Measurements from ENCODE around the gene UBE2J2. TPM values are rescaled to one million over a fixed set of nuclear protein-coding genes. Genes with fewer than 3 reads are reported as not detected.

The UBE2J2 gene
- total RNA-seq, 1 experiment from 2014 or later: 52.7 TPM

- DNase-seq (ENCODE audit: low spot score): no peak
Measured at GRCh38 chr1:1239614-1240347, 33.9 kb downstream of the UBE2J2 start.

GRCh38 chr1:1239227-1239613, 34.4 kb downstream of the UBE2J2 start:
- no peak for DNase-seq (ENCODE audit: low spot score)

GRCh38 chr1:1238702-1239178, 34.9 kb downstream of the UBE2J2 start:
- no peak for DNase-seq (ENCODE audit: low spot score)

- DNase-seq (ENCODE audit: low spot score): no peak
Measured at GRCh38 chr1:1237874-1238701, 35.6 kb downstream of the UBE2J2 start.

GRCh38 chr1:1236945-1237873, 36.4 kb downstream of the UBE2J2 start:
- no peak for DNase-seq (ENCODE audit: low spot score)

- DNase-seq (ENCODE audit: low spot score): no peak
Measured at GRCh38 chr1:1236176-1236763, 37.4 kb downstream of the UBE2J2 start.

GRCh38 chr1:1235016-1235744, 38.5 kb downstream of the UBE2J2 start:
- no peak for DNase-seq (ENCODE audit: low spot score)

- DNase-seq (ENCODE audit: low spot score): no peak
Measured at GRCh38 chr1:1234180-1234808, 39.4 kb downstream of the UBE2J2 start.

- DNase-seq (ENCODE audit: low spot score): no peak
Measured at GRCh38 chr1:1233567-1233892, 40.1 kb downstream of the UBE2J2 start.

GRCh38 chr1:1232796-1233566, 40.7 kb downstream of the UBE2J2 start:
- DNase-seq (ENCODE audit: low spot score): no peak

GRCh38 chr1:1232208-1232795, 41.4 kb downstream of the UBE2J2 start, which contains the start of gene B3GALT6:
Gene B3GALT6 (plus strand): TSS chr1:1232237. CDS start chr1:1232279, 42 bp downstream.
- no peak for DNase-seq (ENCODE audit: low spot score)

GRCh38 chr1:1231400-1232207, 42.0 kb downstream of the UBE2J2 start, which contains the start of gene SDF4:
Gene SDF4 (minus strand): TSS chr1:1232001. CDS start chr1:1228772, 3,229 bp downstream.
- peak; percentile 95 for DNase-seq (ENCODE audit: low spot score)

GRCh38 chr1:1230656-1231399, 42.8 kb downstream of the UBE2J2 start:
- peak; percentile 73 for DNase-seq (ENCODE audit: low spot score)

GRCh38 chr1:1229770-1230169, 43.9 kb downstream of the UBE2J2 start:
- no peak for DNase-seq (ENCODE audit: low spot score)

GRCh38 chr1:1228596-1229321, 44.9 kb downstream of the UBE2J2 start:
- DNase-seq (ENCODE audit: low spot score): no peak

GRCh38 chr1:1228187-1228586, 45.5 kb downstream of the UBE2J2 start:
- DNase-seq (ENCODE audit: low spot score): no peak

GRCh38 chr1:1227386-1227785, 46.3 kb downstream of the UBE2J2 start:
- no peak for DNase-seq (ENCODE audit: low spot score)
